HFFc6 (cell line): ENCODE measurements around the gene ADCY2. TPM values are rescaled to one million over a fixed set of nuclear protein-coding genes. Genes with fewer than 3 reads are reported as not detected.

Experiments
- DNase-seq: peaks from one replicate; pipeline ENCODE4 v3.0.0-alpha.2; 2018
- H3K27ac Mint-ChIP-seq: 2 replicates; pipeline ENCODE4 v1.8.0; 2020; ENCODE audit warnings: mild to moderate bottlenecking, mixed read lengths
- H3K27me3 Mint-ChIP-seq: 2 replicates; pipeline ENCODE4 v1.8.0; 2021; ENCODE audit warnings: mild to moderate bottlenecking, moderate library complexity, mixed read lengths; ENCODE audit not compliant: insufficient read depth
- H3K36me3 Mint-ChIP-seq: 2 replicates; pipeline ENCODE4 v1.8.0; 2021; ENCODE audit warnings: low read depth, mixed read lengths
- H3K4me1 Mint-ChIP-seq: 2 replicates; pipeline ENCODE4 v1.8.0; 2020; ENCODE audit warnings: low read depth, mixed read lengths
- H3K4me3 Mint-ChIP-seq: 2 replicates; pipeline ENCODE4 v1.8.0; 2020; ENCODE audit warnings: mild to moderate bottlenecking, moderate library complexity, mixed read lengths
- H3K9me3 Mint-ChIP-seq: 2 replicates; pipeline ENCODE4 v1.8.0; 2020; ENCODE audit warnings: mild to moderate bottlenecking, mixed read lengths
- total RNA-seq, 6 experiments: library from RNA; stranded (reverse); fragmentation: NEBNext Ultra II Directional; extraction: Animal tissue kit (Norgen Biotek cat#: 25700); gene quantifications; 2 replicates in 1 of 6; 3 replicates in 5 of 6; pipeline ENCODE4 v1.2.3, GENCODE V29; 2021
- TF ChIP-seq, protein P1 (sequence below): fragments of 200-600 bp; sonication (generic); IDR thresholded peaks from 2 replicates; pipeline ENCODE4 v1.5.0; 2021; ENCODE audit warnings: antibody characterized with exemption, mild to moderate bottlenecking

ADCY2 gene
- total RNA-seq, 6 experiments from 2014 or later = not detected

DNA sequence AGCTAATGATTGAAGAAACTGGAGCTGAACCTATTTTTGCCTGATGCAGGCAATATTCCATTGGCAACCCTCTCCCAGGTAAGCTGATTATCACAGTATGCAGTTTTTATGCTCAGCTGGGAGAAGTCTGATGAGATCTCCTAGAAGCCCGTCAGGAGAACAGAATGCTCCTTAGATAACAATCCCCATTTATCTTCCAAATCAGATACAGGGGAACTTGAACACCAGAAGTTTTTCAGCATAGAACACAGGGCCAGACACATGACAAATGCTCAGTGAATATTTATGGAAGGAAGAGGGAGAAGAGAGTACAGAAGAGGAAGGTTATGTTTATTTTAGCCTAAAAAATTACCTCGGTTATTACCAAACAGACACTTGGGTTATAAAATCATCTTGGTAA, 417.1 kb downstream of the ADCY2 start:
- Mint-ChIP-seq H3K9me3 (no peaks in the 10 kb centered on the region; the same call in 1 of the 2 replicates), H3K27me3 (peaks cover 5% of the 10 kb centered on the region; the same call in 1 of the 2 replicates), H3K4me3 (no peak overlapping the region), H3K36me3 (no peaks in the 10 kb centered on the region), H3K4me1 (no peaks in the 10 kb centered on the region; the same call in 1 of the 2 replicates), H3K27ac (no peak overlapping the region)
- DNase-seq = no peak
- TF ChIP-seq, protein P1, sequence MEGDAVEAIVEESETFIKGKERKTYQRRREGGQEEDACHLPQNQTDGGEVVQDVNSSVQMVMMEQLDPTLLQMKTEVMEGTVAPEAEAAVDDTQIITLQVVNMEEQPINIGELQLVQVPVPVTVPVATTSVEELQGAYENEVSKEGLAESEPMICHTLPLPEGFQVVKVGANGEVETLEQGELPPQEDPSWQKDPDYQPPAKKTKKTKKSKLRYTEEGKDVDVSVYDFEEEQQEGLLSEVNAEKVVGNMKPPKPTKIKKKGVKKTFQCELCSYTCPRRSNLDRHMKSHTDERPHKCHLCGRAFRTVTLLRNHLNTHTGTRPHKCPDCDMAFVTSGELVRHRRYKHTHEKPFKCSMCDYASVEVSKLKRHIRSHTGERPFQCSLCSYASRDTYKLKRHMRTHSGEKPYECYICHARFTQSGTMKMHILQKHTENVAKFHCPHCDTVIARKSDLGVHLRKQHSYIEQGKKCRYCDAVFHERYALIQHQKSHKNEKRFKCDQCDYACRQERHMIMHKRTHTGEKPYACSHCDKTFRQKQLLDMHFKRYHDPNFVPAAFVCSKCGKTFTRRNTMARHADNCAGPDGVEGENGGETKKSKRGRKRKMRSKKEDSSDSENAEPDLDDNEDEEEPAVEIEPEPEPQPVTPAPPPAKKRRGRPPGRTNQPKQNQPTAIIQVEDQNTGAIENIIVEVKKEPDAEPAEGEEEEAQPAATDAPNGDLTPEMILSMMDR = no peak

DNA sequence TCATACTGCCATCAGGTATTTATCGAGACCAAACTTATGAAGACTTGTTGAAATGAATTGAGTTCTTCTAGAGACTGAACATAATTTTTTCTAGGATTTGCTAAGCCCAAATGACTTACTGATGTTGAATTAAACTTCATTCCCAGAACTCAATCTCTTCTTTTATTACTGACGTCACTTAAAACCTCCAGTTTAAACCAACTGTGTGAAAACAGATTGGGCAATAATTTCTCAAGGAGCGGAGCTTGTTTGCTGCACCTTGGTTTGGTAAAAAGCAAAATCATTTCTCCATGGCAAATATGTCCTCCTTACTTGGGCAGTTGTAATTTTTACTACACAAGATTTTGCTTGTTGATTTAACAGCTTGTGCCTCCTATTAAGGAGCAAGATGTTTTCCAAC, 417.6 kb downstream of the ADCY2 start:
- no peak for DNase-seq
- Mint-ChIP-seq H3K27me3 (peaks cover 5% of the 10 kb centered on the region; the same call in 1 of the 2 replicates), H3K4me1 (no peaks in the 10 kb centered on the region; the same call in 1 of the 2 replicates), H3K27ac (no peak overlapping the region), H3K36me3 (no peaks in the 10 kb centered on the region), H3K9me3 (no peaks in the 10 kb centered on the region; the same call in 1 of the 2 replicates), H3K4me3 (no peak overlapping the region)
- TF ChIP-seq, protein P1 = no peak

DNA sequence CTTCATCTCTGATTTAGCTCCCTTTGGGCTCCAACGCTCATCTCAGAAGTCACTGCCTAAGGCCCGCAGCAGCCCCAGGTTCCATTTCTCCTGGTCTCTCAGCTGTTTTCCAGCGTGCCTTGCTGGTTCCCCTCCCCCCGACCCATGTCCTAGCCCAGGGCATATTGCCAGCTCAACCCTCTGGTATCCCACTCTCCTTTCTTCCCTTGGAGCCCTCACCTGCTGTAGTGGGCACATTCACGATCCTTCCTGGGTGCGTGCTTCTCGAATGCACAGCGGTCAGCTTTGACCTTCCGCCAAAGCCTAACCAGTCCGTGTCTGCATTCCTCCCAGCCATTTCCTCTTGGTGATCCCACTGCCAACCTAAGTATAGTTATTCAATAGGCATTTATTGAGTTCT, 418.9 kb downstream of the ADCY2 start:
- Mint-ChIP-seq H3K36me3 (no peaks in the 10 kb centered on the region), H3K4me3 (no peak overlapping the region), H3K9me3 (no peaks in the 10 kb centered on the region)

DNA sequence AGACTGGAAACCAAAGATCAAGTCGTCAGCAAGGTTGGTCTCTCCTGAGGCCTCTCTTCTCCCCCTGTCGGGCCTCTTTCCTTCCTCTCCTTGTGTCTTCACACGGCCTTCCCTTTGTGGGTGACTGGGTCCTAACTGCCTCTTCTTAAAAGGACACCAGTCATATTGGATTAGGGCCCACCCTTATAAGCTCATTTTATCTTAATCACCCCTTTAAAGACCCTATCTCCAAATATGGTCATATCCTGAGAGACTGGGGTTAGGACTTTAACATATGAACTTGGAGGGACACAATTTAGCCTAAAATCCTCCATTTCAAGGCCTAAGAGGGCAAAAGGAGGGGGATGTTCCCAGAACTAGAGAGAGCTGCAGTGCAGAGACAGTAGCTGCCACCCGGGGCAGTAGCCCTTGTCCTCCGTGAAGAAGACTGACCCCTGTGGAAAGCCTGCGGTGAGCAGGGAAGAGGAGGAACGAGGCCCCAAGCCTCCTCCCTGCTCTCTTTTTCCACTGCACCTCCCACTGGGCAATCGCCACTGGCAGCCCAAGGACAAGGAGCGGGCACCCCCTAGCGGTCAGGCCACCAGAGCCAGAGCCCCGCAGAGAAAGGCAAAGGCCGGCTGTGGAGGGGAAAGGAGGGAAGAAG, 420.1 kb downstream of the ADCY2 start:
- H3K9me3 Mint-ChIP-seq = no peaks in the 10 kb centered on the region

More for the DNA sequence above, 418.9 kb downstream of the ADCY2 start:
- TF ChIP-seq, protein P1 = no peak
- no peak for DNase-seq
- peaks cover 5% of the 10 kb centered on the region; the same call in 1 of the 2 replicates for H3K27me3 Mint-ChIP-seq
- H3K27ac Mint-ChIP-seq = no peak overlapping the region
- no peaks in the 10 kb centered on the region; the same call in 1 of the 2 replicates for H3K4me1 Mint-ChIP-seq

DNA sequence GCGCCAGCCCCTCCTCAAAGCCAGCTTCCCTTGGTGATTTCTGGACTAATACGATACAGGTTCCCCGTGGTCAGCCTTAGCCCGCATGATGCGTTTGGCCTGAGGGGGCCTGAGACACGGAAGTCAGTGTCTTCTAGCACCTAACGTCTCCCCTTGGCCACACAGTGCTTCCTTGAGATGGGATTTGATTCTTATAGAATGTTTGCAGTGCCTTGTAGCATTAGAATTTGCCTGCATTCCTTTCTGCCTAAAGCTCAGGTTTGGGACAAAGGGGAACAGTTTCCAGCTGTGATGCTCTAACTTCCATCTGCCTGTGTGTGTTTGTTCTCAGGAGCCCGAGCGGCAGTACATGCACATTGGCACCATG, 420.6 kb downstream of the ADCY2 start:
- H3K27me3 Mint-ChIP-seq = peaks cover 7% of the 10 kb centered on the region
- TF ChIP-seq, protein P1 = no peak; the same call in 1 of the 2 replicates
- H3K4me1 Mint-ChIP-seq = no peaks in the 10 kb centered on the region; the same call in 1 of the 2 replicates
- no peaks in the 10 kb centered on the region for H3K36me3 Mint-ChIP-seq
- H3K4me3 Mint-ChIP-seq = no peak overlapping the region
- H3K27ac Mint-ChIP-seq = no peak overlapping the region
- H3K9me3 Mint-ChIP-seq = no peaks in the 10 kb centered on the region
- DNase-seq = no peak

More for the DNA sequence above, 420.1 kb downstream of the ADCY2 start:
- Mint-ChIP-seq H3K27ac (no peak overlapping the region), H3K4me1 (no peaks in the 10 kb centered on the region; the same call in 1 of the 2 replicates), H3K4me3 (no peak overlapping the region), H3K36me3 (no peaks in the 10 kb centered on the region), H3K27me3 (peaks cover 7% of the 10 kb centered on the region)
- TF ChIP-seq, protein P1 = peak; percentile 83
- DNase-seq = peak; percentile 42
